Kidney (tissue), 14 donors: ENCODE data around the gene PLK2. TPM values are rescaled to one million over a fixed set of nuclear protein-coding genes. Genes with fewer than 3 reads are reported as not detected.

Source experiments
- DNase-seq, 5 donors: peaks; one replicate each; pipeline ENCODE4 v3.0.0-alpha.2; 2013 to 2020
- FAIRE-seq: peaks from 2 replicates; lab custom pipeline; 2012; peaks lifted over from hg19 to GRCh38; lab: Jason Lieb, UNC
- H3K27ac ChIP-seq, 2 donors: one replicate each; pipeline ENCODE4 v1.7.0; 2013; ENCODE audit warnings: low read depth in 2 of 2, low read length in 2 of 2, inconsistent platforms in 1 of 2
- H3K27me3 ChIP-seq: one replicate; pipeline ENCODE4 v1.7.1; 2013; ENCODE audit warnings: low read length, inconsistent platforms; ENCODE audit not compliant: control insufficient read depth, insufficient read depth
- H3K36me3 ChIP-seq, 3 donors: one replicate each; pipeline versions ENCODE4 v1.7.0 to v1.7.1; 2013; ENCODE audit warnings: low read length in 3 of 3, control low read depth in 1 of 3, inconsistent platforms in 1 of 3; ENCODE audit not compliant: insufficient read depth in 3 of 3, control insufficient read depth in 2 of 3
- H3K4me1 ChIP-seq, 3 donors: one replicate each; pipeline versions ENCODE4 v1.7.0 to v1.7.1; 2013; ENCODE audit warnings: low read length in 3 of 3, inconsistent platforms in 1 of 3, low read depth in 1 of 3; ENCODE audit not compliant: control insufficient read depth in 2 of 3, insufficient read depth in 2 of 3
- H3K4me3 ChIP-seq, 3 donors: one replicate each; pipeline versions ENCODE4 v1.7.0 to v1.8.1; 2013; ENCODE audit warnings: low read length in 3 of 3, control low read depth in 1 of 3, inconsistent platforms in 1 of 3
- H3K9ac ChIP-seq, 3 donors: one replicate each; pipeline versions ENCODE4 v1.7.0 to v1.7.1; 2013; ENCODE audit warnings: low read length in 3 of 3, control low read depth in 1 of 3, inconsistent platforms in 1 of 3
- H3K9me3 ChIP-seq, 3 donors: one replicate each; pipeline versions ENCODE4 v1.7.0 to v1.7.1; 2013; ENCODE audit warnings: low read length in 3 of 3, control low read depth in 1 of 3, inconsistent platforms in 1 of 3; ENCODE audit not compliant: control insufficient read depth in 2 of 3, insufficient read depth in 1 of 3
- intact Hi-C: fragments of 100-400 bp; cut with DNase I; formaldehyde crosslinking; loops from one replicate; pipeline ENCODE4 v1.11.1; 2022
- polyA plus RNA-seq: library from polyadenylated mRNA; stranded (reverse); fragments of 350-450 nt; fragmentation: Illumina TruSeq; extraction: RNeasy Lipid Tissue Mini Kit (QIAGEN cat#74804); gene quantifications from one replicate; pipeline ENCODE4 v1.2.3, GENCODE V29; 2014; ENCODE audit warnings: low read depth, low replicate concordance; ENCODE audit not compliant: insufficient read depth
- total RNA-seq: library from RNA; stranded (reverse); fragmentation: NEBNext Ultra II Directional; extraction: Animal tissue kit (Norgen Biotek cat#: 25700); gene quantifications from one replicate; pipeline ENCODE4 v1.2.1, GENCODE V29; 2021
- TF ChIP-seq, protein P1 (sequence below): IDR thresholded peaks from 3 replicates; pipeline ENCODE4 v1.5.1; 2012; ENCODE audit warnings: mild to moderate bottlenecking, moderate library complexity, borderline replicate concordance; ENCODE audit not compliant: insufficient read depth; ENCODE audit errors: extremely low read depth
- donor health status: control.
- donor health status: control.
- donor health status: control.
- donor health status: control.
- donor health status: control.
- donor health status: DM: yes; HTN: yes; CAD: no.
- donor health status: Normal renal cell carcinoma (clear cell type).

The PLK2 gene
- total and polyA plus RNA-seq, 2 donors from 2014 or later: 8.4 to 53.1 TPM

DNA sequence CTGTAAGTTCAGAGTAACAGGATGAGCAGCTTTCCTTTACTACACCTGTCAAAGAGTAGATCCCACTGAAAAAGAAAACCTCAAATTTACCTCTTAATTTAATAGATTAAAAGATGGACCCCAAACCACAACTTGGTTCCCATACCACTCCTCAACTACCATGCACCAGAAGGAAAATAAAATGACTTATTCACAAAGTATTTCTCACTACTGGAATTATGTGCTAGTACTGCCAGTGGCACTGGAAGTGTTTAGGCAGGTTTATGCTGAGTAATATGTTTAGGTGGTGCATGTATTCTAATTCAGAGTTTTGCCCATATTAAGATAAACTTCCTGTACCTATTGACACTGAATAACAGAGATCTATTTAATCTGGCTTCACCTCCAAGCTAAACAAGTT, 6.6 kb downstream of the PLK2 start:
- intact Hi-C loops: no loop called here
- H3K9ac ChIP-seq: no peak overlapping the region

DNA sequence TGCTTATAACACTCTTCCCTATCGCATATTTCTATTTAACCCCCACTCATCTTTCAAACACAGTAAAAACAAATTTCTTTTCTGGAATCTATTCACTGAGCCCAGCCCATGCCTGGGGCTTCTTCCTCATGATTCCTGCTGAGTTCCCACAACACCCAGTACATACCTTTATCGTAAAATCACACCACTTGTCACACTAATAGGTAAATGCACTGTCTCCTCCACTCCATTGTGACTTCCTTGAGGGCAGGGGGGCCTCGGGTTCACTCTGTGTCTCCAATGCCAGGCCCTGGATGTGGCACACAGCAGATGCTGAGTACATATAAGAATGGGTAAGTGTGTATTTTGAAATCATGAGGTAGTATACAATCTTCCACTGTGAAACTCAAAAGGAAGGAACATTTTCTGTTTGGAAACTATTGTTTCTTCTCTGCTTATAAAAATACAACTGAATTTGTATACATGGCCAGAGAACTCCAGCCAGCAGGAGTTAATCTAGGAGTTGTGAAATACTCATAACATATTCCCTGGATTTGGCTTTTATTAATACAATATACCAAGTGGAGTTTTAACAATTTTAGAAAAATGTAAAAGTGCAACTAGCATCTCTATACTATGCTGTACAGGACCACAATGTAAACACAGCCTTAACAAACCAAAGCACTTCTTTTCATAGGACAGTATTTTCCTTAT, 7.2 kb downstream of the PLK2 start:
- H3K9me3 ChIP-seq: no peaks in the 10 kb centered on the region
- intact Hi-C loops: no loop called here
- DNase-seq (no peak), FAIRE-seq (no peak)
- H3K4me1 ChIP-seq: no peaks in the 10 kb centered on the region
- no peaks in the 10 kb centered on the region for H3K27me3 ChIP-seq
- H3K9ac ChIP-seq: no peak overlapping the region
- no peak overlapping the region for H3K4me3 ChIP-seq
- H3K36me3 ChIP-seq: peaks cover 10 to 21% (median 12%) of the 10 kb centered on the region in 3 donors
- TF ChIP-seq, protein P1, sequence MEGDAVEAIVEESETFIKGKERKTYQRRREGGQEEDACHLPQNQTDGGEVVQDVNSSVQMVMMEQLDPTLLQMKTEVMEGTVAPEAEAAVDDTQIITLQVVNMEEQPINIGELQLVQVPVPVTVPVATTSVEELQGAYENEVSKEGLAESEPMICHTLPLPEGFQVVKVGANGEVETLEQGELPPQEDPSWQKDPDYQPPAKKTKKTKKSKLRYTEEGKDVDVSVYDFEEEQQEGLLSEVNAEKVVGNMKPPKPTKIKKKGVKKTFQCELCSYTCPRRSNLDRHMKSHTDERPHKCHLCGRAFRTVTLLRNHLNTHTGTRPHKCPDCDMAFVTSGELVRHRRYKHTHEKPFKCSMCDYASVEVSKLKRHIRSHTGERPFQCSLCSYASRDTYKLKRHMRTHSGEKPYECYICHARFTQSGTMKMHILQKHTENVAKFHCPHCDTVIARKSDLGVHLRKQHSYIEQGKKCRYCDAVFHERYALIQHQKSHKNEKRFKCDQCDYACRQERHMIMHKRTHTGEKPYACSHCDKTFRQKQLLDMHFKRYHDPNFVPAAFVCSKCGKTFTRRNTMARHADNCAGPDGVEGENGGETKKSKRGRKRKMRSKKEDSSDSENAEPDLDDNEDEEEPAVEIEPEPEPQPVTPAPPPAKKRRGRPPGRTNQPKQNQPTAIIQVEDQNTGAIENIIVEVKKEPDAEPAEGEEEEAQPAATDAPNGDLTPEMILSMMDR: no peak
- H3K27ac ChIP-seq: no peak overlapping the region

More for the DNA sequence above, 6.6 kb downstream of the PLK2 start:
- Histone ChIP-seq H3K9me3 (no peaks in the 10 kb centered on the region), H3K27ac (no peak overlapping the region), H3K4me1 (no peaks in the 10 kb centered on the region), H3K27me3 (no peaks in the 10 kb centered on the region), H3K36me3 (peaks cover 10 to 21% (median 12%) of the 10 kb centered on the region in 3 donors), H3K4me3 (no peak overlapping the region)
- no peak for FAIRE-seq
- TF ChIP-seq, protein P1: no peak
- no peak for DNase-seq

DNA sequence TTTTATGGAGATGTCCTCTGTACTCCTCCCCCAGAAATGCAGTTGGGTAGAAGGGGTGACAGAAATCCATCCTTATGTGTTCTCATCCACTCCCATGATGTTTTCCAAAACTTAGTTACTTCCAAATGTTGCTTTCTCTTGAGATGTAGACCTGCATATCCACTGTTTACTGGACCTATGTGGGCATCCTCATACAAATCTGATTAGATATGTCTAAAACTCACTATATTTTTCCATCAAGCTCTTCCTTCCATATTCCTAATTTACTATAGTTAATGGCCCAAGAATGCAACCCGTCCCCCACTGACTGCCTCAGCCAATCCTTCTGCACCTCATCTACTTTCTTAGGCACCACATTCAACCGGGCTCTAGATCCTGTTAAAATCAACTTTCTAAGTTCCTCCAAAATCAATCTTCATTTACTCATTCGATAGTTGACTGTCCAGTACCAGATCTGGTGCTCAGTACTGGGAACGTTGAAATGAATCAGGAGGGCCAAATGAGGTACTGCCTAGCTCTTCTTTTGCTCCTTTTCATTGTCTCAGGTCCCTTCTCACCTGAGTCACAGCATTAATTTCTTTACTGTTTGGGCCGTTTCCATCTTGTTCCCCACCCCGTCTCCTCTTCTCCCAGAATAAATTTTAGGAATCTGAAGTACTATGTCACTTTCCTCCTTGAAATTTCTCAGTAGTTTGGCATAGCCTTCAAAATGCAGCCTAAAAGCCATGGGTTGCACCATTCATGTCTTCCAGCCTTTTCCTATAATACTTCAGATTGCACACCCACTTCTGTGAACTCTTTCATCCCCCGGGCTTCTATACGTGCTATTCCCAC, 7.9 kb downstream of the PLK2 start:
- DNase-seq: no peak
- FAIRE-seq: no peak
- Histone ChIP-seq H3K9ac (no peak overlapping the region), H3K27ac (no peak overlapping the region), H3K9me3 (no peaks in the 10 kb centered on the region), H3K27me3 (no peaks in the 10 kb centered on the region), H3K4me1 (no peaks in the 10 kb centered on the region), H3K4me3 (no peak overlapping the region), H3K36me3 (peaks cover 10 to 21% (median 12%) of the 10 kb centered on the region in 3 donors)
- intact Hi-C loops: no loop called here
- TF ChIP-seq, protein P1: no peak
